IMR-90 (cell line): ENCODE data around the gene RECQL5. TPM values are rescaled to one million over a fixed set of nuclear protein-coding genes. Genes with fewer than 3 reads are reported as not detected.

Source experiments
- ATAC-seq: fragments of 200-7000 bp; cut with Tn5 transposase; 2 replicates; pipeline ENCODE4 v1.9.1; 2020; ENCODE audit warnings: low read depth, mild to moderate bottlenecking, moderate library complexity
- BruUV-seq: library from RNA; stranded (reverse); fragments of 400-500 nt; replicated peaks from 2 replicates; lab custom pipeline; 2021; lab: Mats Ljungman, UMichigan
- CTCF ChIA-PET: fragments of 300-600 bp; formaldehyde crosslinking; extraction: SDS; loops from one replicate; lab custom pipeline; 2021; ENCODE audit warnings: antibody characterized with exemption; lab: Yijun Ruan, JAX
- POLR2A ChIA-PET: fragments of 300-600 bp; sonication (Branson Sonifier 250); formaldehyde crosslinking; loops from one replicate; lab custom pipeline; 2022; ENCODE audit warnings: antibody characterized with exemption; ENCODE audit not compliant: unreplicated experiment; lab: Charles Lee
- DNase-seq: peaks from one replicate; pipeline ENCODE4 v3.0.0; 2013
- H2AFZ ChIP-seq: replicated peaks from 2 replicates; pipeline ENCODE3; 2013; ENCODE audit warnings: low read length, mild to moderate bottlenecking; ENCODE audit not compliant: poor library complexity
- H2AK5ac ChIP-seq: 2 replicates; pipeline ENCODE4 v1.6.1; 2013; ENCODE audit warnings: low read depth, low read length, inconsistent platforms
- H2AK9ac ChIP-seq: replicated peaks from 2 replicates; pipeline ENCODE3; 2013; ENCODE audit warnings: mild to moderate bottlenecking, low read depth, low read length, moderate library complexity; ENCODE audit not compliant: poor library complexity
- H2BK120ac ChIP-seq: 2 replicates; pipeline ENCODE4 v1.6.1; 2013; ENCODE audit warnings: low read depth, low read length, inconsistent platforms
- H2BK15ac ChIP-seq: 3 replicates; pipeline ENCODE4 v1.6.1; 2013; ENCODE audit warnings: low read depth, low read length, inconsistent platforms
- H2BK20ac ChIP-seq: 2 replicates; pipeline ENCODE4 v1.6.1; 2013; ENCODE audit warnings: low read depth, mild to moderate bottlenecking, inconsistent platforms, low read length, moderate library complexity
- H2BK5ac ChIP-seq: 2 replicates; pipeline ENCODE4 v1.6.1; 2013; ENCODE audit warnings: mild to moderate bottlenecking, low read depth, low read length, inconsistent platforms; ENCODE audit not compliant: poor library complexity, severe bottlenecking
- H3K14ac ChIP-seq: replicated peaks from 2 replicates; pipeline ENCODE4 v1.6.1; 2013; ENCODE audit warnings: low read depth, low read length, inconsistent platforms
- H3K18ac ChIP-seq: 2 replicates; pipeline ENCODE4 v1.6.1; 2013; ENCODE audit warnings: low read depth, low read length, control low read depth
- H3K23ac ChIP-seq: 2 replicates; pipeline ENCODE4 v1.6.1; 2013; ENCODE audit warnings: low read depth, low read length, inconsistent platforms
- H3K27ac ChIP-seq: 2 replicates; pipeline ENCODE4 v1.5.1; 2013; ENCODE audit warnings: mild to moderate bottlenecking, control low read depth, low read length; ENCODE audit not compliant: insufficient read depth
- H3K27me3 ChIP-seq: 2 replicates; pipeline ENCODE4 v1.6.1; 2013; ENCODE audit warnings: low read length; ENCODE audit not compliant: control insufficient read depth, insufficient read depth
- H3K36me3 ChIP-seq: 2 replicates; pipeline ENCODE4 v1.6.1; 2013; ENCODE audit warnings: low read length, mixed read lengths; ENCODE audit not compliant: control insufficient read depth, insufficient read depth
- H3K4ac ChIP-seq: 2 replicates; pipeline ENCODE4 v1.6.1; 2013; ENCODE audit warnings: low read depth, low read length, inconsistent platforms
- H3K4me1 ChIP-seq: 2 replicates; pipeline ENCODE4 v1.6.1; 2013; ENCODE audit warnings: low read length, mixed read lengths; ENCODE audit not compliant: control insufficient read depth, insufficient read depth
- H3K4me2 ChIP-seq: 2 replicates; pipeline ENCODE4 v1.6.1; 2013; ENCODE audit warnings: low read depth, mild to moderate bottlenecking, control low read depth, low read length, moderate library complexity
- H3K4me3 ChIP-seq: 2 replicates; pipeline ENCODE4 v1.5.1; 2013; ENCODE audit warnings: low read depth, mild to moderate bottlenecking, control low read depth, low read length, moderate library complexity; ENCODE audit not compliant: insufficient read depth
- H3K56ac ChIP-seq: 2 replicates; pipeline ENCODE4 v1.6.1; 2013; ENCODE audit warnings: low read length, inconsistent platforms; ENCODE audit not compliant: insufficient read depth; ENCODE audit errors: extremely low read depth
- H3K79me1 ChIP-seq, 2 experiments: 2 replicates each; pipeline ENCODE4 v1.6.1; 2013; ENCODE audit warnings: low read length in 2 of 2, inconsistent platforms in 1 of 2, low read depth in 1 of 2
- H3K9ac ChIP-seq: 2 replicates; pipeline ENCODE4 v1.6.1; 2013; ENCODE audit warnings: low read depth, low read length, control low read depth
- H3K9me1 ChIP-seq: 2 replicates; pipeline ENCODE4 v1.6.1; 2013; ENCODE audit warnings: low read length, inconsistent platforms; ENCODE audit not compliant: insufficient read depth
- H3K9me3 ChIP-seq: 2 replicates; pipeline ENCODE4 v1.6.1; 2013; ENCODE audit warnings: low read length; ENCODE audit not compliant: control insufficient read depth, insufficient read depth
- H4K20me1 ChIP-seq: 2 replicates; pipeline ENCODE4 v1.6.1; 2013; ENCODE audit warnings: low read length, inconsistent platforms; ENCODE audit not compliant: insufficient read depth
- H4K5ac ChIP-seq: 2 replicates; pipeline ENCODE4 v1.6.1; 2013; ENCODE audit warnings: mild to moderate bottlenecking, low read depth, low read length, control low read depth
- H4K8ac ChIP-seq, 2 experiments: 2 replicates each; pipeline ENCODE4 v1.6.1; 2013; ENCODE audit warnings: low read depth in 2 of 2, low read length in 2 of 2, control low read depth in 1 of 2, inconsistent platforms in 1 of 2
- H4K91ac ChIP-seq: 2 replicates; pipeline ENCODE4 v1.6.1; 2013; ENCODE audit warnings: low read depth, low read length, inconsistent platforms; ENCODE audit not compliant: insufficient read depth
- CEBPB ChIP-seq: IDR thresholded peaks from 2 replicates; pipeline ENCODE4 v1.6.1; 2012; ENCODE audit warnings: low read depth, low read length, improper control_type of control experiment
- CHD1 ChIP-seq: IDR thresholded peaks from 2 replicates; pipeline ENCODE4 v1.6.1; 2012; ENCODE audit warnings: low read depth, low read length, improper control_type of control experiment
- CTCF ChIP-seq: conservative IDR thresholded peaks from 2 replicates; pipeline ENCODE4 v1.5.1; 2012; ENCODE audit warnings: mild to moderate bottlenecking, low read depth, low read length, improper control_type of control experiment
- MAZ ChIP-seq: IDR thresholded peaks from 2 replicates; pipeline ENCODE4 v1.6.1; 2012; ENCODE audit warnings: low read depth, mild to moderate bottlenecking, low read length, improper control_type of control experiment, moderate library complexity, borderline replicate concordance
- MXI1 ChIP-seq: IDR thresholded peaks from 2 replicates; pipeline ENCODE4 v1.6.1; 2012; ENCODE audit warnings: low read depth, mild to moderate bottlenecking, low read length, moderate library complexity, borderline replicate concordance
- NFE2L2 ChIP-seq: fragments of 150-350 bp; IDR thresholded peaks from 2 replicates; pipeline ENCODE4 v1.6.1; 2016; ENCODE audit warnings: low read depth, mild to moderate bottlenecking, low read length
- POLR2A ChIP-seq: IDR thresholded peaks from 2 replicates; pipeline ENCODE4 v1.6.1; 2012; ENCODE audit warnings: mild to moderate bottlenecking, low read depth, low read length
- RAD21 ChIP-seq: IDR thresholded peaks from 2 replicates; pipeline ENCODE4 v1.6.1; 2012; ENCODE audit warnings: low read length, improper control_type of control experiment
- RCOR1 ChIP-seq: IDR thresholded peaks from 2 replicates; pipeline ENCODE4 v1.6.1; 2012; ENCODE audit warnings: mild to moderate bottlenecking, low read length, improper control_type of control experiment; ENCODE audit not compliant: insufficient replicate concordance
- SMC3 ChIP-seq: fragments of 150-350 bp; IDR thresholded peaks from 2 replicates; pipeline ENCODE4 v1.6.1; 2016; ENCODE audit warnings: low read depth, mild to moderate bottlenecking, antibody characterized with exemption, low read length, moderate library complexity
- USF2 ChIP-seq: fragments of 150-350 bp; IDR thresholded peaks from 2 replicates; pipeline ENCODE4 v1.6.1; 2017; ENCODE audit warnings: mild to moderate bottlenecking, antibody characterized with exemption, low read length, low read depth
- WGBS, 2 experiments: methylation state at CpG; one replicate each; pipeline versions ENCODE4 v1.1.5 to v1.1.7; 2013; ENCODE audit warnings: missing lambda C conversion rate in 2 of 2; ENCODE audit not compliant: insufficient read length in 1 of 2; ENCODE audit errors: extremely low coverage in 2 of 2; 5-methylcytosine and 5-hydroxymethylcytosine counted together
- dilution Hi-C: fragments of 300-500 bp; cut with HindIII; formaldehyde crosslinking; loops from one replicate; pipeline ENCODE4 v1.14.3; 2018; ENCODE audit warnings: low sequenced_read_pairs; ENCODE audit not compliant: unreplicated experiment
- in situ Hi-C: fragments of 300-500 bp; cut with MboI; formaldehyde crosslinking; loops from 3 replicates; pipeline ENCODE4 v1.14.3; 2019; ENCODE audit warnings: low sequenced_read_pairs, inconsistent platforms, mixed read lengths
- intact Hi-C: fragments of 100-400 bp; cut with micrococcal nuclease; formaldehyde crosslinking; loops from 2 replicates; pipeline ENCODE4 v1.10.0; 2022
- polyA plus RNA-seq, 3 experiments: library from polyadenylated mRNA; depleted of rRNA; stranded (reverse); fragments of >200 nt; gene quantifications; 2 replicates each; pipeline ENCODE4 v1.2.3, GENCODE V29; 2012; ENCODE audit warnings: low replicate concordance in 1 of 3
- total RNA-seq: library from RNA; depleted of rRNA; stranded (reverse); fragments of >200 nt; gene quantifications from 2 replicates; pipeline ENCODE4 v1.2.3, GENCODE V29; 2012
- TF ChIP-seq, protein P1 (sequence below): fragments of 150-350 bp; IDR thresholded peaks from 2 replicates; pipeline ENCODE4 v1.6.1; 2016; ENCODE audit warnings: low read depth, mild to moderate bottlenecking, low read length, moderate library complexity, borderline replicate concordance

Gene RECQL5
- total and polyA plus RNA-seq, 2 of the 4 experiments (the other 2 are of a cell fraction) = 7.3 to 23.7 TPM

- no peak overlapping the region for H2AK9ac ChIP-seq
- 67% methylated on average over 8 of the region's 17 CpGs; no CpG with 5 or more reads in 1 of the 2 experiments for WGBS, 2 experiments
- dilution Hi-C loops (no loop called here), in situ Hi-C loops (no loop called here), intact Hi-C loops (no loop called here)
- no peaks in the 10 kb centered on the region for H3K9me1 ChIP-seq
- H2BK5ac ChIP-seq = no peak overlapping the region
- H3K27ac ChIP-seq = no peak overlapping the region
- H3K36me3 ChIP-seq = no peaks in the 10 kb centered on the region
- H3K23ac ChIP-seq = no peak overlapping the region
- BruUV-seq = no TSS peak
- no peak overlapping the region for H2AK5ac ChIP-seq
- H3K56ac ChIP-seq = no peak overlapping the region
- CTCF ChIA-PET = interaction anchor here (1.1 kb wide), 1 partner anchor 157 kb away, joined by 3 read pairs; no protein-coding TSS in a partner anchor
- no peaks in the 10 kb centered on the region for H3K9me3 ChIP-seq
- H2BK120ac ChIP-seq = no peak overlapping the region
- no peak for ATAC-seq
- H3K9ac ChIP-seq = no peak overlapping the region
- no peak overlapping the region for H4K91ac ChIP-seq
- no peak overlapping the region for H3K14ac ChIP-seq
- no peak overlapping the region for H3K18ac ChIP-seq
- DNase-seq = no peak
- H4K8ac ChIP-seq = no peak overlapping the region
- no peak overlapping the region for H3K4me3 ChIP-seq
- peak overlapping the region; percentile 43 for H2AFZ ChIP-seq
- no peaks in the 10 kb centered on the region for H3K79me1 ChIP-seq
- TF ChIP-seq MXI1 (no peak), NFE2L2 (no peak), CTCF (no peak), CHD1 (no peak), SMC3 (no peak), RAD21 (no peak), POLR2A (no peak), CEBPB (no peak), USF2 (no peak), MAZ (no peak), RCOR1 (no peak)
- TF ChIP-seq, protein P1, sequence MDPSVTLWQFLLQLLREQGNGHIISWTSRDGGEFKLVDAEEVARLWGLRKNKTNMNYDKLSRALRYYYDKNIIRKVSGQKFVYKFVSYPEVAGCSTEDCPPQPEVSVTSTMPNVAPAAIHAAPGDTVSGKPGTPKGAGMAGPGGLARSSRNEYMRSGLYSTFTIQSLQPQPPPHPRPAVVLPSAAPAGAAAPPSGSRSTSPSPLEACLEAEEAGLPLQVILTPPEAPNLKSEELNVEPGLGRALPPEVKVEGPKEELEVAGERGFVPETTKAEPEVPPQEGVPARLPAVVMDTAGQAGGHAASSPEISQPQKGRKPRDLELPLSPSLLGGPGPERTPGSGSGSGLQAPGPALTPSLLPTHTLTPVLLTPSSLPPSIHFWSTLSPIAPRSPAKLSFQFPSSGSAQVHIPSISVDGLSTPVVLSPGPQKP = no peak
- H3K4me2 ChIP-seq = no peak overlapping the region
- no peaks in the 10 kb centered on the region; the same call in none of the 2 replicates for H4K20me1 ChIP-seq
- no peaks in the 10 kb centered on the region for H3K4me1 ChIP-seq
- peaks cover 28% of the 10 kb centered on the region for H3K27me3 ChIP-seq
- H2BK20ac ChIP-seq = no peak overlapping the region
- POLR2A ChIA-PET = no interaction called here
- no peak overlapping the region for H2BK15ac ChIP-seq
- H3K4ac ChIP-seq = no peak overlapping the region
- no peak overlapping the region for H4K5ac ChIP-seq
Observed at GRCh38 chr17:75596320-75597087, 70.5 kb downstream of the RECQL5 start.
